Tibial artery (tissue), 4 donors: ENCODE measurements around the gene CSF1.

Experiments
- DNase-seq, 2 donors: peaks; one replicate each; pipeline ENCODE4 v3.0.0-alpha.2; 2019
- H3K27ac ChIP-seq, 2 donors: fragments of 200-600 bp; sonication (generic) in 1 of 2; 1 replicate in 1 of 2; 2 replicates in 1 of 2; pipeline ENCODE4 v1.5.1; 2018 to 2019; ENCODE audit warnings: mild to moderate bottlenecking in 1 of 2
- H3K27me3 ChIP-seq, 2 donors: fragments of 200-600 bp; sonication (generic) in 1 of 2; one replicate each; pipeline versions ENCODE4 v1.5.1 to v1.6.0; 2016 to 2019
- H3K36me3 ChIP-seq, 3 donors: fragments of 200-600 bp; sonication (generic) in 2 of 3; one replicate each; pipeline ENCODE4 v1.5.1; 2016 to 2019; ENCODE audit warnings: mild to moderate bottlenecking in 2 of 3
- H3K4me1 ChIP-seq, 4 donors: fragments of 200-600 bp; sonication (generic) in 2 of 4; 1 replicate in 3 of 4; 2 replicates in 1 of 4; pipeline ENCODE4 v1.5.1; 2016 to 2019
- H3K4me3 ChIP-seq, 2 donors: fragments of 200-600 bp; sonication (generic) in 1 of 2; 1 replicate in 1 of 2; 2 replicates in 1 of 2; pipeline ENCODE4 v1.5.1; 2018 to 2019; ENCODE audit warnings: mild to moderate bottlenecking in 2 of 2
- H3K9me3 ChIP-seq, 3 donors: fragments of 200-600 bp; sonication (generic) in 1 of 3; one replicate each; pipeline ENCODE4 v1.5.1; 2016 to 2019
- intact Hi-C: fragments of 100-400 bp; cut with DNase I; formaldehyde crosslinking; loops from one replicate; pipeline ENCODE4 v1.15.0; 2023; ENCODE audit warnings: low total_unique reads
- TF ChIP-seq, protein P1 (sequence below), 2 experiments: fragments of 200-600 bp in 1 of 2; fragments of 450-650 bp in 1 of 2; IDR thresholded peaks; one replicate each; pipeline ENCODE4 v1.5.1; 2017 to 2019; ENCODE audit warnings: antibody characterized with exemption in 2 of 2, mild to moderate bottlenecking in 1 of 2, moderate library complexity in 1 of 2

Gene CSF1

DNA sequence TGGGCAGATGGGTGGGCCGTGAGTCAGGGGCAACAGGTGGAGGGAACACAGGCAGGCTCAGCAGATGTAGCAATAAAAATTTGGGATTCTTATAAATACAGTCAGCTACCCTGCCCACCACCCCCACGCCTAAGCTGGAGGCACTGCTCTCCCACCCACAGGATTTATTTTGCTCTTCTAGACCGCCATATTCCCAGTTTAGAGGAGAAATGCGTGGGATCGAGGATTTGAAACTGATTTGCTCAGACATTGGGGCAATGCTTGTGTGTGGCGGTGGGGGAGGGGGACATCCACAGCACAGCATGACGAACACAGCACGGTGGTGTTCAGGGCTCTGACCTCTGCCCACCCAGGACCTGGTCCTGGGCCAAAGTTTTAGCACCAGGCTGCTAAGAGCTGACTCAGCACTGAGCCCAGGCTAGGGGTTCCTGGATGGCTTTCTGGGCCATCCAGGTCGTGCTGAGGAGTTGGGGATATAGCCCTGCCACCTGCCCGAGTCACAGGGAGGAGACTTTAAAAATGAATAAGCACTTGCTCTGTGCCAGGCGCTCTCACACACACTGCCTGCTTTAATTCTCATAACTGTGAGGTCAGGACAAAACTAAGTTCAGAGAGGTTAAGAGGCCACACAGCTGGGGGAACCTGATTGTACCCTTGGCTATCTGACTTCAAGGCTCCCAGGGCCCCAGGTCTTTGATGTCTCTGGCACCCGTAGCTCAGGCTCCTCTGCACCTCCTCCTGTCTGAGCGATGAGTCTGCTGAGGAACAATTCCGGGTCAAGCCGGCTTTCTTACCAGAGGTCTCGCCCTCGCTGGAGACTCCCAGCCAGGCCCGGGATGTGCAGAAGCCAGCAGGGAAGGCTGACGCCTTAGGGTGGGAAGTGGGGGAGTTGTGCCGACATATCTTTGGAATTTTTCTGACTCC, 29.4 kb upstream of the CSF1 start:
- H3K36me3 ChIP-seq, result no peaks in the 10 kb centered on the region
- DNase-seq, result peak in 1 of 2 donors; percentile 52
- TF ChIP-seq, protein P1, sequence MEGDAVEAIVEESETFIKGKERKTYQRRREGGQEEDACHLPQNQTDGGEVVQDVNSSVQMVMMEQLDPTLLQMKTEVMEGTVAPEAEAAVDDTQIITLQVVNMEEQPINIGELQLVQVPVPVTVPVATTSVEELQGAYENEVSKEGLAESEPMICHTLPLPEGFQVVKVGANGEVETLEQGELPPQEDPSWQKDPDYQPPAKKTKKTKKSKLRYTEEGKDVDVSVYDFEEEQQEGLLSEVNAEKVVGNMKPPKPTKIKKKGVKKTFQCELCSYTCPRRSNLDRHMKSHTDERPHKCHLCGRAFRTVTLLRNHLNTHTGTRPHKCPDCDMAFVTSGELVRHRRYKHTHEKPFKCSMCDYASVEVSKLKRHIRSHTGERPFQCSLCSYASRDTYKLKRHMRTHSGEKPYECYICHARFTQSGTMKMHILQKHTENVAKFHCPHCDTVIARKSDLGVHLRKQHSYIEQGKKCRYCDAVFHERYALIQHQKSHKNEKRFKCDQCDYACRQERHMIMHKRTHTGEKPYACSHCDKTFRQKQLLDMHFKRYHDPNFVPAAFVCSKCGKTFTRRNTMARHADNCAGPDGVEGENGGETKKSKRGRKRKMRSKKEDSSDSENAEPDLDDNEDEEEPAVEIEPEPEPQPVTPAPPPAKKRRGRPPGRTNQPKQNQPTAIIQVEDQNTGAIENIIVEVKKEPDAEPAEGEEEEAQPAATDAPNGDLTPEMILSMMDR (IDR thresholded peaks at IDR 0.05), result no peak
- H3K9me3 ChIP-seq, result no peaks in the 10 kb centered on the region
- H3K27ac ChIP-seq, result peak overlapping the region; percentile 41 to 74
- no peaks in the 10 kb centered on the region for H3K27me3 ChIP-seq
- H3K4me1 ChIP-seq, result peaks cover 0 to 50% (median 43%) of the 10 kb centered on the region in 4 donors
- intact Hi-C loops, result no loop called here
- no peak overlapping the region for H3K4me3 ChIP-seq

DNA sequence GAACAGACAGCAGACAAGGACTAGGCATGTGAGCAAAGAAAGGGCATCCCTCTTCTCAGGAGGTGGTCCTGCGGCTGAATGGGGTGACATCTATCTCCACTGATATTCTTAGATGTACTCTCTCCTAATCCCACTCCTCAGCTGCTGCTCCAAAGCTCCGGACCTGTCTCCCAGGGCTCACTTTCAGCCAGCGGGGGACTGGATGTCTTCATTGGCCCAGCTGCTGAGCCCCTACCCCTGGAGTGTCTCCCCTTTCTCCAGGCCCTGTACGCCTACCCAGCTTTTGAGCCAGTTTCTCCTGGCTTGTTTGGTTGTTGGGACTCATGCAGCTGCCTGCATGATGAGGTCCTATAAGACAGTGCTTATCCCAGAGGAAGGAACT, 28.8 kb upstream of the CSF1 start:
- Histone ChIP-seq H3K4me1 (peaks cover 0 to 43% (median 37%) of the 10 kb centered on the region in 4 donors), H3K9me3 (no peaks in the 10 kb centered on the region), H3K36me3 (no peaks in the 10 kb centered on the region), H3K27me3 (no peaks in the 10 kb centered on the region), H3K4me3 (no peak overlapping the region), H3K27ac (peak overlapping the region; percentile 74)
- TF ChIP-seq, protein P1 (IDR thresholded peaks at IDR 0.05), result no peak
- DNase-seq, result peak in 1 of 2 donors; percentile 54
- intact Hi-C loops, result no loop called here

DNA sequence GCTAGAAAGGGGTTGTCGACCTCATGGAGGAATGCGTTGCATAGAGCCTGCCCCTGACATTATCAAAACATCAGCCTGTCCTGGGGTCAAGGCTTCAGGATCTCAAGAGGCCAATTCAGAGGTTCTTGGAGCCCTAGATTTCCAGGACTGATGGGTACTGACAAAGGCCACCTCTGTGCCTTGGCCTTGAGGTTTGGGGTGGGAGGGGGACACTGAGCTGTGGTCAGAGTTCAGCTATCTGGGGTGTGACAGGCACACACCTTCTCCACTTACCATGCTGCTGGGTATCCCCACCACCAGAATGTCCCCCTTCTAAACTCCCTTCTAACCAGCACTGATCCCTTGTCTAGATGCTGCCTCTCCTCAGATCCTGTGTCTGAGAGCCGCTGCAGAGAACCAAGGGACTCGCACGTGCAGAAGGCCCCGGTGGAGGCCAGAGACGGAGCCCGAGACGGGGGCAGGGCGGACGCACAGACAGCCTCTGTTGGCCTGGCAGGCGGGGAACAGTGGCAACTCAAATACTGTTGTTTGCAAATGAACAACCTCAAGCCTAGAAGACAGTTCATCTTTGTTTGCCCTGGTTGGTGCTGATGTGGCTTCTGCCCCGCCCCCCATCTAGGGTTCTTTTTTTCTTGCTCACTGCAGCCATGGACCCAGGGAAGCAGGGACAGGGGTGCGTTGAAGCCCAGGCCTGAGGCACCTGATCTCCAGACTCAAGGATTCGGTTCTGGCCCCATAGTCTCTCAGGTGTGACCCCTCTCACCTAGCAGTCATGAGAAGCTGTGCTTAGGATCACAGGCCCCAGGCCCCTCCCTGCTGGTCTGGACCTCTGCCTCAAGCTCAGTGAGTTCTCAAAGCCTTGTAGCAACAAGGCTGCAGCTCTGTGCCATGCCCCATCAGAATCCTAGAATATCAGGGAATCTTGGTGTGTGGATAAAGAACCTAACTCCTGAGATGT, 28.1 kb upstream of the CSF1 start:
- peaks cover 0 to 37% (median 31%) of the 10 kb centered on the region in 4 donors for H3K4me1 ChIP-seq
- intact Hi-C loops, result no loop called here
- H3K4me3 ChIP-seq, result no peak overlapping the region
- no peaks in the 10 kb centered on the region for H3K27me3 ChIP-seq
- DNase-seq, result peak in 1 of 2 donors; percentile 59
- TF ChIP-seq, protein P1 (IDR thresholded peaks at IDR 0.05), result no peak
- no peaks in the 10 kb centered on the region for H3K9me3 ChIP-seq
- no peaks in the 10 kb centered on the region for H3K36me3 ChIP-seq
- H3K27ac ChIP-seq, result peak overlapping the region; percentile 74

DNA sequence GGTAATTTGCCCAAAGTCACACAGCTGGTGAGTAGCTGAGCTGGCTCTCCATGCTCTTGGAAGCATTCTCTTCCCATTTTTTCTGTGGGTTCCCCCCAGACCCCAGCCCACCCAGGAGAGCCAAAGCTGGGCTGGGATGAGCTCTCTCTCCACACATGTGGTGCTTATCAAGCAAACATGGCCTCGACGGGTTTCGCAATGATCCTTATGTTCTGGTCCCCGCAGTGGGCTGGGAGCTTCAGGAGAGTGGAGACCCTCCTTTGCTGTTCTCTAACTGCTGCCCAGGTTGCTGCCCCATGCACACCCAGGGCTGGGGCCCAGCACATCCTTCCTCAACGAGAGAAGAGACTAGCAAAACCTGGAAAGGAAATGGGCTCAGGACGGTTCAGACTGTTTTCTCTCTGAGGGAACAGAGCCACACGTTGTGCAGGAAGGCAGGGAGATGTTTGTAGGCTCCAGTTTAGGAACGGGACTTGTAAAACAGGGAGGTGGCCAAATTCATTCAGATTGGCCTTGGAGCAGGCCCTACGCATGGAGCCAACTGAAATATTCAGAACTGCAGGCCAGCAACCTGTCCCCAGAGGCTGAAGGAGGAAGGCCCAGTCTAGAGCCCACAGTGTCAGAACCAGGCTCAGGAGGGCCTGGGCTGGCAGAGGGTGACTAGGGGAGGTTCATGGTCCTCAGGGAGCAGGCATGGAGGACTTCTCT, 27.2 kb upstream of the CSF1 start:
- Histone ChIP-seq H3K4me1 (peaks cover 0 to 28% (median 23%) of the 10 kb centered on the region in 4 donors), H3K36me3 (no peaks in the 10 kb centered on the region), H3K9me3 (no peaks in the 10 kb centered on the region), H3K4me3 (no peak overlapping the region), H3K27ac (peak overlapping the region; percentile 74), H3K27me3 (no peaks in the 10 kb centered on the region)
- intact Hi-C loops, result no loop called here
- TF ChIP-seq, protein P1 (IDR thresholded peaks at IDR 0.05), result peak; percentile 19 to 32
- peak; percentile 70 to 93 for DNase-seq
